K562 (cell line): ENCODE data around the gene SS18L1.
"Not testable (repeated sequence)": the region's sequence is repeated elsewhere in the genome, so short reads cannot be mapped to it uniquely, and the experiment has no call there.

Experiments used
- BRCA1 ChIP-seq, 2 experiments: fragments of 450-650 bp in 1 of 2; sonication (generic) in 1 of 2; formaldehyde crosslinking in 1 of 2; IDR thresholded peaks; 2 replicates each; pipeline versions ENCODE4 v1.5.0 to v1.6.1; 2017 to 2020; ENCODE audit warnings: mild to moderate bottlenecking in 1 of 2, missing genetic modification reagents in 1 of 2
- CBX2 ChIP-seq: fragments of 200-600 bp; sonication (generic); IDR thresholded peaks from one replicate; pipeline ENCODE4 v1.6.1; 2012; ENCODE audit warnings: mild to moderate bottlenecking, low read length, inconsistent platforms; ENCODE audit not compliant: insufficient read depth, poor library complexity, severe bottlenecking
- CHAMP1 ChIP-seq: fragments of 450-650 bp; IDR thresholded peaks from 2 replicates; pipeline ENCODE4 v1.6.1; 2016; ENCODE audit warnings: mild to moderate bottlenecking
- HCFC1 ChIP-seq: IDR thresholded peaks from 2 replicates; pipeline ENCODE4 v1.6.1; 2012; ENCODE audit warnings: low read depth, low read length, improper control_type of control experiment
- YY1 ChIP-seq, 3 experiments: IDR thresholded peaks; 2 replicates each; pipeline ENCODE4 v1.6.1; 2011; ENCODE audit warnings: low read length in 2 of 3, mild to moderate bottlenecking in 2 of 3, moderate library complexity in 2 of 3, borderline replicate concordance in 1 of 3, control low read depth in 1 of 3, low read depth in 1 of 3; ENCODE audit not compliant: insufficient read depth in 3 of 3, insufficient replicate concordance in 2 of 3, control insufficient read depth in 1 of 3, insufficient read length in 1 of 3; ENCODE audit errors: extremely low read depth in 1 of 3
- ZFP1 ChIP-seq: fragments of 450-650 bp; formaldehyde crosslinking; IDR thresholded peaks from 2 replicates; pipeline ENCODE4 v1.4.0; 2020; ENCODE audit warnings: mild to moderate bottlenecking, mixed read lengths
- TF ChIP-seq, protein P1 (sequence below), 3 experiments: IDR thresholded peaks in 2 of 3; conservative IDR thresholded peaks in 1 of 3; 2 replicates each; pipeline ENCODE4 v1.5.1; 2011 to 2012; ENCODE audit warnings: low read length in 3 of 3, mild to moderate bottlenecking in 3 of 3, control low read depth in 2 of 3, improper control_type of control experiment in 1 of 3, inconsistent platforms in 1 of 3, low read depth in 1 of 3, mixed read lengths in 1 of 3, moderate library complexity in 1 of 3; ENCODE audit not compliant: insufficient read depth in 2 of 3
- TF ChIP-seq, protein P2 (sequence below): sonication (generic); formaldehyde crosslinking; IDR thresholded peaks from 2 replicates; pipeline ENCODE4 v1.8.0; 2022; ENCODE audit warnings: missing genetic modification reagents, mild to moderate bottlenecking, borderline replicate concordance
- TF ChIP-seq, protein P3 (sequence below): fragments of 250-450 bp; sonication (Bioruptor Pico); IDR thresholded peaks from 2 replicates; pipeline ENCODE4 v1.5.0; 2020; ENCODE audit warnings: mild to moderate bottlenecking
- TF ChIP-seq, protein P4 (sequence below): sonication (generic); formaldehyde crosslinking; IDR thresholded peaks from 2 replicates; pipeline ENCODE4 v1.5.0; 2020; ENCODE audit warnings: missing genetic modification reagents

DNA sequence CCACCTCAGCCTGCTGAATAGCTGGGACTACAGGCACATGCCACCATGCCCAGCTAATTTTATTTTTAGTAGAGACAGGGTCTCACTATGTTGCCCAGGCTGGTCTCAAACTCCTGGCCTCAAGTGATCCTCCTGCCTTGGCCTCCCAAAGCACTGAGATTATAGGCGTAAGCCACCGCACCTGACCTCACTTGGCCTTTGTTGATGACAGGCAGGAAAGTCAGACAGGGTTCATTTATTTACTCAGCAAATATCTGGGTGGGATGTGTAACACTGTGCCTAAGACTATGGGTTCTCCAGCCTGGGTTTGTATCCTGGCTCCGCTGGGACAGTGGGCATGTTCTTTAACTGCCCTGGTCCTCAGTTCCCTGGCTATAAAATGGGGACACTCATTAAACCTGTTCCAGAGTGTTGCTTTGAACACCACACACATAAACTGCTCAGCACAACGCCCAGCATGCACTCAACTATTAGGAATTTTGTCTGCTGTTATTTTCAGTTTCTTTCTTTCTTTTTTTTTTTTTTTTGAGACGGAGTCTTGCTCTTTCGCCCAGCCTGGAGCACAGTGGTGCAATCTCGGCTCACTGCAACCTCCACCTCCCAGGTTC, 27.7 kb upstream of the SS18L1 start:
- TF ChIP-seq CHAMP1; YY1 (IDR thresholded peaks at IDR 0.05; ENCODE audit: borderline replicate concordance in 1 of 3, control insufficient read depth in 1 of 3, extremely low read depth in 1 of 3, insufficient read depth in 3 of 3, insufficient read length in 1 of 3, insufficient replicate concordance in 2 of 3, low read depth in 1 of 3, low read length in 2 of 3); BRCA1 (IDR thresholded peaks at IDR 0.05); BRCA1 (CRISPR knock-in tag; IDR thresholded peaks at IDR 0.05); ZFP1 (CRISPR knock-in tag); CBX2; HCFC1: not testable (repeated sequence)
- TF ChIP-seq, protein P1, sequence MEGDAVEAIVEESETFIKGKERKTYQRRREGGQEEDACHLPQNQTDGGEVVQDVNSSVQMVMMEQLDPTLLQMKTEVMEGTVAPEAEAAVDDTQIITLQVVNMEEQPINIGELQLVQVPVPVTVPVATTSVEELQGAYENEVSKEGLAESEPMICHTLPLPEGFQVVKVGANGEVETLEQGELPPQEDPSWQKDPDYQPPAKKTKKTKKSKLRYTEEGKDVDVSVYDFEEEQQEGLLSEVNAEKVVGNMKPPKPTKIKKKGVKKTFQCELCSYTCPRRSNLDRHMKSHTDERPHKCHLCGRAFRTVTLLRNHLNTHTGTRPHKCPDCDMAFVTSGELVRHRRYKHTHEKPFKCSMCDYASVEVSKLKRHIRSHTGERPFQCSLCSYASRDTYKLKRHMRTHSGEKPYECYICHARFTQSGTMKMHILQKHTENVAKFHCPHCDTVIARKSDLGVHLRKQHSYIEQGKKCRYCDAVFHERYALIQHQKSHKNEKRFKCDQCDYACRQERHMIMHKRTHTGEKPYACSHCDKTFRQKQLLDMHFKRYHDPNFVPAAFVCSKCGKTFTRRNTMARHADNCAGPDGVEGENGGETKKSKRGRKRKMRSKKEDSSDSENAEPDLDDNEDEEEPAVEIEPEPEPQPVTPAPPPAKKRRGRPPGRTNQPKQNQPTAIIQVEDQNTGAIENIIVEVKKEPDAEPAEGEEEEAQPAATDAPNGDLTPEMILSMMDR (IDR thresholded peaks at IDR 0.05 in 2 of 3, conservative IDR thresholded peaks at IDR 0.05 in 1 of 3; ENCODE audit: insufficient read depth in 2 of 3, low read depth in 1 of 3, low read length in 3 of 3), result not testable (repeated sequence)
- TF ChIP-seq, protein P2, sequence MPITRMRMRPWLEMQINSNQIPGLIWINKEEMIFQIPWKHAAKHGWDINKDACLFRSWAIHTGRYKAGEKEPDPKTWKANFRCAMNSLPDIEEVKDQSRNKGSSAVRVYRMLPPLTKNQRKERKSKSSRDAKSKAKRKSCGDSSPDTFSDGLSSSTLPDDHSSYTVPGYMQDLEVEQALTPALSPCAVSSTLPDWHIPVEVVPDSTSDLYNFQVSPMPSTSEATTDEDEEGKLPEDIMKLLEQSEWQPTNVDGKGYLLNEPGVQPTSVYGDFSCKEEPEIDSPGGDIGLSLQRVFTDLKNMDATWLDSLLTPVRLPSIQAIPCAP (CRISPR knock-in tag), result not testable (repeated sequence)
- TF ChIP-seq, protein P3, sequence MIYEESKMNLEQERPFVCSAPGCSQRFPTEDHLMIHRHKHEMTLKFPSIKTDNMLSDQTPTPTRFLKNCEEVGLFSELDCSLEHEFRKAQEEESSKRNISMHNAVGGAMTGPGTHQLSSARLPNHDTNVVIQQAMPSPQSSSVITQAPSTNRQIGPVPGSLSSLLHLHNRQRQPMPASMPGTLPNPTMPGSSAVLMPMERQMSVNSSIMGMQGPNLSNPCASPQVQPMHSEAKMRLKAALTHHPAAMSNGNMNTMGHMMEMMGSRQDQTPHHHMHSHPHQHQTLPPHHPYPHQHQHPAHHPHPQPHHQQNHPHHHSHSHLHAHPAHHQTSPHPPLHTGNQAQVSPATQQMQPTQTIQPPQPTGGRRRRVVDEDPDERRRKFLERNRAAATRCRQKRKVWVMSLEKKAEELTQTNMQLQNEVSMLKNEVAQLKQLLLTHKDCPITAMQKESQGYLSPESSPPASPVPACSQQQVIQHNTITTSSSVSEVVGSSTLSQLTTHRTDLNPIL (CRISPR knock-in tag), result not testable (repeated sequence)
- TF ChIP-seq, protein P4, sequence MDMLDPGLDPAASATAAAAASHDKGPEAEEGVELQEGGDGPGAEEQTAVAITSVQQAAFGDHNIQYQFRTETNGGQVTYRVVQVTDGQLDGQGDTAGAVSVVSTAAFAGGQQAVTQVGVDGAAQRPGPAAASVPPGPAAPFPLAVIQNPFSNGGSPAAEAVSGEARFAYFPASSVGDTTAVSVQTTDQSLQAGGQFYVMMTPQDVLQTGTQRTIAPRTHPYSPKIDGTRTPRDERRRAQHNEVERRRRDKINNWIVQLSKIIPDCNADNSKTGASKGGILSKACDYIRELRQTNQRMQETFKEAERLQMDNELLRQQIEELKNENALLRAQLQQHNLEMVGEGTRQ (CRISPR knock-in tag), result not testable (repeated sequence)
